DOHH2 (cell line): ENCODE results near the gene EHD3.

Source experiments
- CTCF ChIP-seq: fragments of 200-600 bp; sonication (generic); IDR thresholded peaks from one replicate; pipeline ENCODE4 v1.5.1; 2014; ENCODE audit warnings: antibody characterized with exemption, mild to moderate bottlenecking, low read depth, low read length; ENCODE audit not compliant: poor library complexity, severe bottlenecking
- EZH2phosphoT487 ChIP-seq: fragments of 200-600 bp; sonication (generic); IDR thresholded peaks from 2 replicates; pipeline ENCODE4 v1.6.1; 2017; ENCODE audit warnings: borderline replicate concordance, mild to moderate bottlenecking, antibody characterized with exemption, low read length, moderate library complexity, mixed read lengths

- no peak for TF ChIP-seq CTCF
- no peak for TF ChIP-seq EZH2phosphoT487
Observed at GRCh38 chr2:31187166-31187565, 46.8 kb upstream of the EHD3 start.
